Panc1 (cell line): ENCODE results near the gene TIMM22.

ENCODE experiments used
- POLR2AphosphoS5 ChIP-seq: IDR thresholded peaks from 2 replicates; pipeline ENCODE4 v1.6.1; 2012; ENCODE audit warnings: mild to moderate bottlenecking, low read depth, low read length, moderate library complexity
- SIN3A ChIP-seq: IDR thresholded peaks from 2 replicates; pipeline ENCODE4 v1.6.1; 2012; ENCODE audit warnings: low read depth, mild to moderate bottlenecking, low read length, moderate library complexity, borderline replicate concordance; ENCODE audit not compliant: insufficient read depth
- TCF7L2 ChIP-seq: IDR thresholded peaks from 2 replicates; pipeline ENCODE4 v1.6.1; 2011; ENCODE audit warnings: mild to moderate bottlenecking, low read depth, low read length, inconsistent platforms
- TF ChIP-seq, protein P1 (sequence below): fragments of 450-650 bp; IDR thresholded peaks from 2 replicates; pipeline ENCODE4 v1.5.1; 2017; ENCODE audit warnings: mild to moderate bottlenecking
- TF ChIP-seq, protein P2 (sequence below), 2 experiments: IDR thresholded peaks; 2 replicates each; pipeline ENCODE4 v1.6.1; 2011 to 2012; ENCODE audit warnings: low read depth in 2 of 2, control low read depth in 1 of 2, low read length in 1 of 2, mild to moderate bottlenecking in 1 of 2, moderate library complexity in 1 of 2; ENCODE audit not compliant: insufficient read depth in 1 of 2

DNA sequence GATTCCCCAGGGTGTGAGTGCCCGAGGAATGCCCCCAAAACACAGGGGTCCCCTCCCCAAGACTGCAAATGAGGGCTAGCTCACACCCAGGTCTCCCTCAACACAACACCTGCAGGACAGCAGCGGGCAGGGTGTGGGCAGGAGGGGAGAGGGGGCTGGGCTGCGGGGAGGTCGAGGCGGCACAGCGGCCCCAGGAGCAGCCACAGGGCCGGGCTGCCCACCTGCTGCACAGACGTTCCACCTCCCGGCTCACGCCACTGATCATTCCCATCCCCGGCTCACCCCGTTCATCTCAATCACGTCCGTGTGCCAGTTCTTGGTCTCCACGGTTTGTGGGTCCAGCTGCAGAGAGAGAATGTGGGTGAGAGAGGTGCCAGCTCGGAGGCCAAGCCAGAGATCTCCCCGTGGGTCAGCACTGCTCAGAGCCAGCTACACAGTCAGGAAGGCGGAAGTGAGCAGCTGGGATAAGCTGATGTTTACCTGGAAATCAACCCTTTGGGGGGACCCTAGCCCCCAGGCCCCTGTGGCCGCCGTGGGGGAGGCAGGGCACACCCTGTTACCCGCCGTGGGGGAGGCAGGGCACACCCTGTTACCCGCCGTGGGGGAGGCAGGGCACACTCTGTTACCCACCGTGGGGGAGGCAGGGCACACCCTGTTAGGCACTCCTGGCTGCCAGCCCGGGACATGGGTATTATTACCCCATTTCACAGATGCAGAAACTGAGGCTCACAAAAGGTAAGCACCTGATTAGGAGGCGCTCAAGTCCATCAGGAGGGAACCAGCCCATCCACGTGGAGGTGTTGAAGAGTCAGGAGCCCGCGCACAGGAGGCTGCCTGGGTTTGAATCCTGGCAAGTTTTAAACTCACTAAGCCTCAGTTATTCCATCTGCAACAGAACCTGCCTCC lies 16.1 kb downstream of the TIMM22 start:
- TF ChIP-seq, protein P1, sequence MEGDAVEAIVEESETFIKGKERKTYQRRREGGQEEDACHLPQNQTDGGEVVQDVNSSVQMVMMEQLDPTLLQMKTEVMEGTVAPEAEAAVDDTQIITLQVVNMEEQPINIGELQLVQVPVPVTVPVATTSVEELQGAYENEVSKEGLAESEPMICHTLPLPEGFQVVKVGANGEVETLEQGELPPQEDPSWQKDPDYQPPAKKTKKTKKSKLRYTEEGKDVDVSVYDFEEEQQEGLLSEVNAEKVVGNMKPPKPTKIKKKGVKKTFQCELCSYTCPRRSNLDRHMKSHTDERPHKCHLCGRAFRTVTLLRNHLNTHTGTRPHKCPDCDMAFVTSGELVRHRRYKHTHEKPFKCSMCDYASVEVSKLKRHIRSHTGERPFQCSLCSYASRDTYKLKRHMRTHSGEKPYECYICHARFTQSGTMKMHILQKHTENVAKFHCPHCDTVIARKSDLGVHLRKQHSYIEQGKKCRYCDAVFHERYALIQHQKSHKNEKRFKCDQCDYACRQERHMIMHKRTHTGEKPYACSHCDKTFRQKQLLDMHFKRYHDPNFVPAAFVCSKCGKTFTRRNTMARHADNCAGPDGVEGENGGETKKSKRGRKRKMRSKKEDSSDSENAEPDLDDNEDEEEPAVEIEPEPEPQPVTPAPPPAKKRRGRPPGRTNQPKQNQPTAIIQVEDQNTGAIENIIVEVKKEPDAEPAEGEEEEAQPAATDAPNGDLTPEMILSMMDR: no peak
- no peak for TF ChIP-seq POLR2AphosphoS5
- no peak for TF ChIP-seq TCF7L2
- TF ChIP-seq, protein P2, sequence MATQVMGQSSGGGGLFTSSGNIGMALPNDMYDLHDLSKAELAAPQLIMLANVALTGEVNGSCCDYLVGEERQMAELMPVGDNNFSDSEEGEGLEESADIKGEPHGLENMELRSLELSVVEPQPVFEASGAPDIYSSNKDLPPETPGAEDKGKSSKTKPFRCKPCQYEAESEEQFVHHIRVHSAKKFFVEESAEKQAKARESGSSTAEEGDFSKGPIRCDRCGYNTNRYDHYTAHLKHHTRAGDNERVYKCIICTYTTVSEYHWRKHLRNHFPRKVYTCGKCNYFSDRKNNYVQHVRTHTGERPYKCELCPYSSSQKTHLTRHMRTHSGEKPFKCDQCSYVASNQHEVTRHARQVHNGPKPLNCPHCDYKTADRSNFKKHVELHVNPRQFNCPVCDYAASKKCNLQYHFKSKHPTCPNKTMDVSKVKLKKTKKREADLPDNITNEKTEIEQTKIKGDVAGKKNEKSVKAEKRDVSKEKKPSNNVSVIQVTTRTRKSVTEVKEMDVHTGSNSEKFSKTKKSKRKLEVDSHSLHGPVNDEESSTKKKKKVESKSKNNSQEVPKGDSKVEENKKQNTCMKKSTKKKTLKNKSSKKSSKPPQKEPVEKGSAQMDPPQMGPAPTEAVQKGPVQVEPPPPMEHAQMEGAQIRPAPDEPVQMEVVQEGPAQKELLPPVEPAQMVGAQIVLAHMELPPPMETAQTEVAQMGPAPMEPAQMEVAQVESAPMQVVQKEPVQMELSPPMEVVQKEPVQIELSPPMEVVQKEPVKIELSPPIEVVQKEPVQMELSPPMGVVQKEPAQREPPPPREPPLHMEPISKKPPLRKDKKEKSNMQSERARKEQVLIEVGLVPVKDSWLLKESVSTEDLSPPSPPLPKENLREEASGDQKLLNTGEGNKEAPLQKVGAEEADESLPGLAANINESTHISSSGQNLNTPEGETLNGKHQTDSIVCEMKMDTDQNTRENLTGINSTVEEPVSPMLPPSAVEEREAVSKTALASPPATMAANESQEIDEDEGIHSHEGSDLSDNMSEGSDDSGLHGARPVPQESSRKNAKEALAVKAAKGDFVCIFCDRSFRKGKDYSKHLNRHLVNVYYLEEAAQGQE (IDR thresholded peaks at IDR 0.05; ENCODE audit: insufficient read depth in 1 of 2, low read depth in 2 of 2, low read length in 1 of 2): no peak
- no peak for TF ChIP-seq SIN3A
